Gastroesophageal sphincter (tissue), 3 donors: ENCODE results near the gene FRRS1L.

ENCODE experiments used
- CTCF ChIP-seq, 4 experiments: fragments of 200-600 bp in 2 of 4; fragments of 450-650 bp in 2 of 4; sonication (generic) in 1 of 4; IDR thresholded peaks; one replicate each; pipeline ENCODE4 v1.5.1; 2017 to 2019; ENCODE audit warnings: antibody characterized with exemption in 4 of 4, mild to moderate bottlenecking in 2 of 4, moderate library complexity in 2 of 4
- POLR2A ChIP-seq, 2 donors: fragments of 450-650 bp; IDR thresholded peaks; one replicate each; pipeline ENCODE4 v1.6.1; 2017; ENCODE audit warnings: antibody characterized with exemption in 2 of 2, mild to moderate bottlenecking in 2 of 2, moderate library complexity in 1 of 2
- POLR2AphosphoS5 ChIP-seq: sonication (generic); formaldehyde crosslinking; IDR thresholded peaks from one replicate; pipeline ENCODE4 v1.6.1; 2017; ENCODE audit warnings: antibody characterized with exemption

GRCh38 chr9:109191746-109192145 lies 24.7 kb upstream of the FRRS1L start:
- no peak for TF ChIP-seq POLR2A (IDR thresholded peaks at IDR 0.05)
- no peak for TF ChIP-seq CTCF (IDR thresholded peaks at IDR 0.05)
- no peak for TF ChIP-seq POLR2AphosphoS5
